ENCODE results near the gene PLEKHA1.

Gene PLEKHA1

GRCh38 chr10:122348512-122348911 lies 26.0 kb upstream of the PLEKHA1 start:
- Mint-ChIP-seq H3K9me3 (peaks cover 31% of the 10 kb centered on the region), H3K4me3 (no peak overlapping the region), H3K27ac (peak overlapping the region; percentile 92), H3K27me3 (ENCODE audit: low read depth, poor library complexity) (peaks cover 9% of the 10 kb centered on the region), H3K36me3 (ENCODE audit: low read depth) (peaks cover 17% of the 10 kb centered on the region), H3K4me1 (peaks cover 32% of the 10 kb centered on the region)
- TF ChIP-seq CTCF (IDR thresholded peaks at IDR 0.05): no peak
- peak; percentile 17 for DNase-seq

- peaks cover 17% of the 10 kb centered on the region for H3K36me3 Mint-ChIP-seq (ENCODE audit: low read depth)
- H3K9me3 Mint-ChIP-seq: peaks cover 31% of the 10 kb centered on the region
- no peak for DNase-seq
- H3K27ac Mint-ChIP-seq: no peak overlapping the region
- no peak overlapping the region for H3K4me3 Mint-ChIP-seq
- H3K4me1 Mint-ChIP-seq: peaks cover 37% of the 10 kb centered on the region
- H3K27me3 Mint-ChIP-seq (ENCODE audit: low read depth, poor library complexity): peaks cover 7% of the 10 kb centered on the region
- no peak for TF ChIP-seq CTCF (IDR thresholded peaks at IDR 0.05)
Observed at GRCh38 chr10:122348935-122349361, 25.6 kb upstream of the PLEKHA1 start.

DNA sequence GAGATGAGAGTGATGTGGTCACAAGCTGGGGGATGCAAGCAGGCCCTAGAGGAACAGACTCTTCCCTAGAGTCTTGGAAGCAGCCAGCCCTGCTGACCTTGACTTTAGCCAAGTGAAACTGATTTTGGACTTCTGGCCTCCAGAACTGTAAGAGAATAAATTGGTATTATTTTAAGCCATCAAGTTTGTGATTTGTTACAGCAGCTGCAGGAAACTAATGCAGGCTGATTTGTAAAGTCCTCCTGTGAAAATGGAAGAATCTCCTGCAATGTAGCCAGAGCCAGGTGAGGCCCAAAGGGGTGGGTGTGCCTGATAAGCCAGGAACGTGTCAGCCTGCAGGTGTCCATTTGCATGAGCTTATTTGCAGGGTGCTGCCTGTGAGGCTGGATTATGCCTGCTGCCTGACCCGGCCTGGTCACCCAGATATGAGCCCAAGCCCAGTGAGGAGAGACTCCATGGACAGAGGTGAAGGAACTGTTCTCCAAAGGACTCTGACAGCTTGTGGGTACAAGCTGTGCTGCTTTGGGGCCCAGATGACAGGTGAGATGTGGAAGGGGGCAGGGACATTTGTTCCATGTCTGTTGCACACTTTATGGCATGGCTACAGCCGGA lies 24.6 kb upstream of the PLEKHA1 start:
- no peak for DNase-seq
- no peak for TF ChIP-seq CTCF (IDR thresholded peaks at IDR 0.05)
- peaks cover 6% of the 10 kb centered on the region for H3K27me3 Mint-ChIP-seq (ENCODE audit: low read depth, poor library complexity)
- H3K4me3 Mint-ChIP-seq: no peak overlapping the region
- H3K27ac Mint-ChIP-seq: no peak overlapping the region
- H3K36me3 Mint-ChIP-seq (ENCODE audit: low read depth): peaks cover 15% of the 10 kb centered on the region
- peaks cover 27% of the 10 kb centered on the region for H3K9me3 Mint-ChIP-seq
- peaks cover 38% of the 10 kb centered on the region for H3K4me1 Mint-ChIP-seq

DNA sequence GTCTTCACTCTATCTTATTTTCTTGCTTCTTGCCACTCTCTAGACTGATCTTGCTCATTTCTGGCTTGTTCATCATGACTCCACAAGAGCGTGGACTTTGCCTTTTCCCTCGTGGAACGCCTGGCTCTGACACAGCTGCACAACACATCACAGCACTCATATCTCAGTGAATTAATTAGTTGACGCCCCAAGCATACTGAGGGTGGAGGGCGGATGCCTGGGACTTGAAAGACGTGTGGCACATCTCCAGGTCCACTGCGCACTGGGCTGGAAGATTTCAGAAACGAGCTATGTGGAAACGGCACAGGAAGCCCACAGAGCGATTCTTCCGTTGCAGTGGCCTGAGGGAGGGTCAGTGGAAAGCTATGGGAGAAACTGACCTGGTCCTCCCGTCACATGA lies 23.6 kb upstream of the PLEKHA1 start:
- TF ChIP-seq CTCF (IDR thresholded peaks at IDR 0.05): no peak
- H3K36me3 Mint-ChIP-seq (ENCODE audit: low read depth): peaks cover 7% of the 10 kb centered on the region
- DNase-seq: no peak
- peaks cover 6% of the 10 kb centered on the region for H3K27me3 Mint-ChIP-seq (ENCODE audit: low read depth, poor library complexity)
- H3K4me3 Mint-ChIP-seq: no peak overlapping the region
- peaks cover 18% of the 10 kb centered on the region for H3K9me3 Mint-ChIP-seq
- H3K27ac Mint-ChIP-seq: peak overlapping the region; percentile 27
- H3K4me1 Mint-ChIP-seq: peaks cover 36% of the 10 kb centered on the region

DNA sequence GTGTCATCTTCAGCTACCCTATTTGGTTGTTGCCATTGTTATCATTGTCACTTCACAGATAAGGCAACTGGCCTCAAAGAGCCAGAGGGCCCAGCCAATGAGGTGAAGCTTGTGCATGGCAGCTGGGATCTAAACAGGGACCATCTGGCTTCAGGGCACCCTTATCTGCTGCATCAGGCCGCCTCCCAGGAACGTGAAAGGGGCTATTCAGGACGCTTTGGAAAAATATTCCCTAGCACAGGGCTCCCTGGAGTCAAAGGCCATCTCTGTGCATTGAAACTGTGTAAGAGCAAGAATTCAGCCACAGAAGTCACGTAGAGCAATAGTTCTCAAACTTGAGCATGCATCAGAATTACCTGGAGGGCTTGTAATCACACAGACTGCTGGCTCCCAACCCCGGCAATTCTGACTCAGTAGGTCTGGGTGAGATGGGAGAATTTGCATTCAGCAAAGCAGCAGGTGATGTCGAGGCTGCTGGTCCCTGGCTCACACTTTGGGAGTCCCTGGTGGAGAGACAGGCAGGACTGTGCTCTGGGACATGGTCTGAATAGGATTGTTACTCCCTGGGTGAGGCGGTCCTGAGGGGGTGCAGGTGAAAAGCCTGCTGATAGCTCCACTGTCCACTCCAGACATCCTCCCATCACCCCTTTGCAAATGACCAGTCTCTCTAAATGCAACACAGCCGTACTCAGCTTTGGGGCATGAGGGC lies 21.5 kb upstream of the PLEKHA1 start:
- no peak for TF ChIP-seq CTCF (IDR thresholded peaks at IDR 0.05)
- peaks cover 12% of the 10 kb centered on the region for H3K9me3 Mint-ChIP-seq
- peaks cover 7% of the 10 kb centered on the region for H3K27me3 Mint-ChIP-seq (ENCODE audit: low read depth, poor library complexity)
- H3K27ac Mint-ChIP-seq: no peak overlapping the region
- H3K36me3 Mint-ChIP-seq (ENCODE audit: low read depth): peaks cover under 1% of the 10 kb centered on the region
- peaks cover 28% of the 10 kb centered on the region for H3K4me1 Mint-ChIP-seq
- no peak overlapping the region for H3K4me3 Mint-ChIP-seq
- no peak for DNase-seq

DNA sequence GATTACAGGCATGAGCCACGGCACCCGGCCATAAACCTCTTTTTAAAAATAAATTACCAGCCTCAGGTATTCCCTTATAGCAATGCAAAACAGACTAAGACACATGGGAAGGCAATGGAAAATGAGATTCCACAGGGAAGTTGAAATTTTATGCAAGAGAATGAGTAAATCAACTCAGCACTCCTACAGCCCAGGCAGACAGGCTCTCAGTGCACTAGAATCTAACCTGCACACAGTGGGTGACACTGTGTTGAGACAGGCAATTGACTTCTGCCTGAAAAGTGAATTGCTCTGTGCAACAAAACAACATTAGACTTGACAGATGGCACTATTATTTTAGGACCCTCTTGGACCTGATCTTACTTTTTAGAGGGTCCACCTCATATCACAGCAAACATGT lies 20.1 kb upstream of the PLEKHA1 start:
- H3K9me3 Mint-ChIP-seq: peaks cover 20% of the 10 kb centered on the region
- peaks cover 14% of the 10 kb centered on the region for H3K4me1 Mint-ChIP-seq
- H3K27me3 Mint-ChIP-seq (ENCODE audit: low read depth, poor library complexity): peaks cover 10% of the 10 kb centered on the region
- H3K4me3 Mint-ChIP-seq: no peak overlapping the region
- H3K36me3 Mint-ChIP-seq (ENCODE audit: low read depth): peaks cover 10% of the 10 kb centered on the region
- H3K27ac Mint-ChIP-seq: no peak overlapping the region
- no peak for DNase-seq
- TF ChIP-seq CTCF (IDR thresholded peaks at IDR 0.05): no peak
